Measurements from ENCODE around the gene CASP7.
"Not testable (repeated sequence)": the region's sequence is repeated elsewhere in the genome, so short reads cannot be mapped to it uniquely, and the experiment has no call there.

CASP7 gene

GRCh38 chr10:113679463-113680189, at the start of gene CASP7:
CASP7 (plus strand) TSS chr10:113679912; CDS start chr10:113697494, 17,582 bp downstream.
- peak; percentile 84 for DNase-seq

DNA sequence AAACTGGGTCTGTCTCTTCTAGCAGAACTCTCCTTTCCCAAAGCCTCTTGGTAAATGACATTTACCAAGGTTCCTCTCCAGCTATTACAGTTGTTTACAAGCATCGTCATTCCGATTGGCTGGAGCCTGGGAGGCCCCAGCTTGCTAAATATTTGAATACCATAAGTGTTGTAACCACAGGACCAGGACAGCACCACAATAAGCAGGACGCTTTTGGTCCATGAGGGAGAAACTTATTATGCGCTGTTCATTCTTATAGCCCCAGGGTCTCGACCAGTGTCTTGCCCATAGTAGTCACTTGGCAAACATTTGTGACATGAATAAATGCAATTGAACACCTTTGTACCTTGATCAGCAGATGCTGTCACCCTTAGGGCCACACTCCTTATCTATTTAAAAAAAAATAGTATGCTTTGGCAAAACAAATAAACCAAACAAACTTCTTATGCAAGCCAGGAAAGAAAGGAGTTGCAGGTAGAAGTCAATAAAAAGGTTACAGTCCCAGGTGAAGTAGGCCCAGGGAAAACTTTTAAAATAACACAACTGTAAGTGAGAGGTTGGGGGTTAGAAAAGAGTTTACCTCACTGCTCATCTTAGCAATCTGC, 48.7 kb upstream of the CASP7 start:
- no peak for DNase-seq

DNA sequence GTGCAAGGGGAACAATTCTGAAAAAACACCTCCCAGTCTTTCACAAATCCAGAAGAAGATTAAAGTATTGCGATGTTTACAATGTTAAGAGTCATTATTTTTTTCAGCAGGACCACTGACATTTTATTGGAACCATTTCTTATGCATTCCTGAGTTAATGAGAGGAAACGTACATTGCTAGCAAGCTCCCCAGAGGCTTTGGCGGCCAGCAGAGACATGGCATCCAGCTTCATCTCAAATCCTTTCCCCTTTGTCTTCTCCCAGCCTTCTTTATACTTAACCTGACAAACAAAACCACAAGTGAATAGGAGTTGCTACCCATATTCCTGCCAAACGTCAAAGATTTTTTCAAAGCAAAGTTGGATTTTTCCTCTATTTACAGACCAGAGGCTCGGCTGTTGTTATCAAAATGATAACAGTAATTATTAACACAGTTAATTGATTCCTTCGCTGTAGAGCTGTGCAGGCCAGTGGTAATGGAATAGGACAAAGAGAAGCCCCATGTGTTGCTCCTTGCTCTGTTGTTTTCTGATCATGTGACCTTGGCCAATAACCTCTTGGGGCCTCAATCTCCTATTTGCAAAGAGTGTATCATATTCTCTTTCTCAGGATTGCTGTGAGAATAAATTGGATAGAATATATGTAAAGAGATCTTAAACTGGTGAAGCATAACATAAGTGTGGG, 47.9 kb upstream of the CASP7 start:
- DNase-seq: no peak

- no peak for DNase-seq
Observed at GRCh38 chr10:113639966-113640365, 39.7 kb upstream of the CASP7 start.

GRCh38 chr10:113641702-113642101, 38.0 kb upstream of the CASP7 start:
- DNase-seq: no peak

DNA sequence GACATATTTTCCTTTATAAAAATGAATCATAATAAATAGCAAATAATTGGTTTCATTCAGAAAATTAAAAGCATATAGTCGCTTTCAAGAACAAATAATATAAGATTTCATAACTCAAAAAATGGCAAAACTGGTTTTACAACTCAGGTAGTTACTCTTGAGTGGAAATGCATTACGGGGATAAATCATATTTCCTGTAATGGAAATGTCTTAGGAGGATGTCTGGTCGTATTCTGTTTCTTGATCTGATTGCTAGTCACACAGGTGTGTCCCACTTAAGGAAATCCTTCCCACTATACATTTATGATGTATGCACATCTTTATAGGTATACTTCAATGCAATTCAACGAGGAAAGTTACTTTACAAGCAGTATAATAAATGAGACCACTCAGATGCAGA, 36.5 kb upstream of the CASP7 start:
- DNase-seq: no peak

DNA sequence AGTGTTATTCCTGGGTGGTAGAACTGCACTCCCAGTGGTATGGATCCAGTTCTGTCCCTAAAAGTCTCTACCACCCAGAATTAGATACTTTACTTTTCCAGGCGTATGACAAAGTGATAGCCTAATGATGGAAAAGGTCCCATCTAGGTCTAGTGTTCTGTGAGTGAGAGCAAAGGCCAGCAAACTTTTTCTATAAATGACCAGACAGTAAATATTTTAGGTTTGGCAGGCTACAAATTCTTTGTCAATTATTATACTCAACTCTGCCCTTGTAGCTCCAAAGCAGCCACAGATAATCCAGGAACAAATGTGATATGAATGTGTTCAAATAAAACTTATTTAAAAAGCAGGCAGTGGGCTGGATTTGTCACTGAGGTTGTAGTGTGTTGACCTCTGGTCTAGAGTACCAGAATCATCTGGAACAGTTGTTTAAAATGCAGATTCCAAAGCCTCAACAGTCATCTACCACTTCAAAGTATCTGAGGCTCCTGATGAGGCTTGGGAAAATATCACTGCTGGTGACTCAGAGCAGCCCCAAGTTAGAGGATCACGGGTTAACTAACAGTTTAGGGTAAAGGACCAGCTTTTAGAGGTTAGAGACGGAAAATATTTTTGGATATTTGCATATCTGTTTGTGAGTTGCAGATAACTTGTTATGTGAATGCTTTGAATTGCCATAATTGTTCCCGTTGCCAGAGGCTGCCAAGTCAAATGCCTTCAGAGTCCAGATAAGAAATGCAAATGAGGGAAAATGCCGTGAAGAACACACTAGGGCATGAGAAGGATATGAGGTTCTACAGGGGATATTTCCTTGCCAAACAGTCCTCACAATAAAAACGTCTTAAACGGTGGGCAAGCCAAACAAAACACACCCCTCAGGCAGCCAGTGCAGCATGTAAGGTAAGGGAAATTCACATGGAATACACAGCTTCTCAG, 35.3 kb upstream of the CASP7 start:
- no peak for DNase-seq

DNA sequence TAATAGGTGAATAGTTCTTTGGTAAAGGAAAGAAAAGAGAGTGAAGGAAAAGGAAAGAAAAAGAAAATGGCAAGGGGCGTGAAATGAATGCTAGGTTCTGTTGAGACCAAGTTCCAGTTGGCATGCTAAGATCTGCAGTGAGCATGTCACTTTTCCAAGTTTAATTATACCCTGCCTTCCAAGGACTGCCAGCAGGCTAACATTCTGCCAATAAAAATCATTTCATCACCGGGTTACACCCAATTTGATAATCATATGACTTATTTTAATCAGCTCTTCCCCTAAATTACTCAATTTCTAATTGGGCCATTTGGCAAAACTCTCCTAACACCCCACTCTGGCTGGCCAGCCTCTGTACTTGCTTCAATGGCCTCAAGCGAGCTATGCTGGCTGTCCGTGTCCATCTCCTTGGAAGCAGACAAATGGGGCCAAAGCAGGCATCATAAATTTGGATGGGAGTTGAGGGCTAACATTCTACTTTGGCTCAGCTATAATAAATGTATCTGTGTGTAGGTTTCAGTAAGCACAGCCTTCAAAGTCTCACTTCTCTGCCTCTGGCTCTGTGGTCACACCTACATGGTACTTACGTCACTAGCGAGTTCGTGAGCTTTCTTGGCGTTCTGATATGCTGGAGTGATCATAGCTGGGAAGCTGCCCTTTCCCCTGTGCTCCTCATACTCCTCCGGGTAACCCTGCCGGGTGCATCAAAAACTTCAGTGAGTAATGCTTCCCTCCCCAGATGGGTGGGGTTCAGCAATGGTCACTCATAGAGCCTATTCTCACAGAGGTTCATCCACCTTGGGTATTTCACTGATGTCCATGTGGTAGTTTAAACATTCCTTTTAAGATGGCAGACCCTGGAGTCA, 33.1 kb upstream of the CASP7 start:
- DNase-seq: no peak

DNA sequence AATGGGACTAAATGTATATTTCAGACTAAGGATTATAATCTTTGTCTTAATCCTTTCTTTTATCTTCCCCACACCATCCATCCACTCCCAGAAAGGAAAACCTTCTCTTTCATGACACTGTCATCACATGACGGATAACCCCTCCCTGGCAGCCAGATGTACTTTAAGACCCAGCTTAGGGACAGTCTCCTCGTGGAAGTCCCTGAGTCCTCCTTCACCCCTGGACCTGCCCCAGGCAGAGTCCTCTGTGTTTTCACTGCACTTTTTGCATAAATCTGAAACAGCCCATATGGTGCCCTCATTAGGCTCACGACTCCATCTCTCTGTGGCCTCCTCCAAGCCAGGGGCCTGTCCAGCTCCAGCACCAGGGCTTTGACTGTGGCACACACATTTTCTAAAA, 31.9 kb upstream of the CASP7 start:
- no peak for DNase-seq

DNA sequence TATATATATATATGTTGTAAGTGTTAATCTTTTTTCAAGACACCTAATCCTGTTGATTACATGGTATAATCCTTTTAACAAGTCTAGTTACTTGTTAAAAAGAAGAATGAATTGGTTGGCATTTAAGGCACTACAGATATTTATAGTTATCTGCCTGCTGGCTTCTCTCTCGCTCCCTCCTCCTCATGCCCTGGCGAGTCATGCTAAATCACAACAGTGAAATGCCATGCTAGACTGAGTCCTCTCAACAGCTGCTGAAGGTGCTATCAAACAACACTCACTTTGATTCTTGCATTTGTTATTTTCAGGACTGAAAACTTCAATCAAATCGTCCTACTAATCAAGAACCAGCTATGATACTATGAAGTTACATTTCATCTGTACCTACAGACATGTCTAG, 31.2 kb upstream of the CASP7 start:
- DNase-seq: no peak

GRCh38 chr10:113650172-113650571, 29.5 kb upstream of the CASP7 start:
- no peak for DNase-seq

DNA sequence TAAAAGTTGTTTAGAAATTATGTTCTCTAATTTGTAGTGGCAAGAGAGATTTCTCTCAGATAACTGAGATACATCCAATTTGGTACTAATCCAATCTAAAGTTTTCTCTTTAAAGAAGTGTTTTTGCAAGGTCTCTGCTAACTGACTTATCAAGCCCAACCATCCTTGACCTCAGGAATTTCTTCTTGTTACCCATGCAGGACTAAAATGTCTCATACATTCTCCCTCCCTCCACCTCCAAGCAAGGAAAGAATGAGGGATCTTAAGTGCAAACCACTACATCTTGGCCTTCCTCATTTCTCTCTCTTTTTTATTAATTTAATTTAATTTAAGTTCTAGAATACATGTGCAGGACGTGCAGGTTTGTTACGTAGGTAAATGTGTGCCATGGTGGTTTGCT, 28.7 kb upstream of the CASP7 start:
- DNase-seq: no peak

DNA sequence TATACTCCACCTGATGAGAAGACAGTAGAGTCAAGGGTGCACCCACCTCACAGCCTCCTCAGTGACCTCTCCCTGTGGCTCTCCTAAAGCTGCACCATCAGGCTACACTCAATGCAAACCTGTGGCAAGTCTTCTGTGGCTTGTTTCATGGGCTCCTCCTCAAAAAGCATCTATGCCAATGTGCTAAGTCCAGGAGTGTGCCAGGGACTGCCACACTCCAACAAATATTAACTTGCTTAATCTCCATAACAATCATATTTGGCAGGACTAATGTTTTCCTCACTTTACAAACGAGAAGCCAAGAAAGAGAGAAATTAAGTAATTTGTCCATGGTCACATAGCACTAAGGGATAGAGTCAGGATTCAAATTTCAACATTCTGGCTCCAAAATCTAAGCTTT, 27.8 kb upstream of the CASP7 start:
- DNase-seq: no peak

DNA sequence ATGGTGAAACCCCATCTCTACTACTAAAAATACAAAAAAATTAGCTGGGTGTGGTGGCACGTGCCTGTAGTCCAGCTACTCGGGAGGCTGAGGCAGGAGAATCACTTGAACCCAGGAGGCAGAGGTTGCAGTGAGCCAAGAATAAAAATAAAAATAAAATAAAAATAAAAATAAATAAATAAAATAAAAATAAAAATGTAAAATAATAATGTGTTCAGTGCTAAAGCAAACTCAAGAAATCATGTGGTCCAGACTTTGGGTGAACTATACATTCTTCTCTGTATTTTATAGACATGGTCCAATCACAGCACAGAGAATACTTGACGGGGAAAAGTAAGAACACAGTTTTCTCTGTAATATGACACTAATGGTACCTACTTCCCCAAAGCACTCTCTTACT, 27.3 kb upstream of the CASP7 start:
- DNase-seq: not testable (repeated sequence)

DNA sequence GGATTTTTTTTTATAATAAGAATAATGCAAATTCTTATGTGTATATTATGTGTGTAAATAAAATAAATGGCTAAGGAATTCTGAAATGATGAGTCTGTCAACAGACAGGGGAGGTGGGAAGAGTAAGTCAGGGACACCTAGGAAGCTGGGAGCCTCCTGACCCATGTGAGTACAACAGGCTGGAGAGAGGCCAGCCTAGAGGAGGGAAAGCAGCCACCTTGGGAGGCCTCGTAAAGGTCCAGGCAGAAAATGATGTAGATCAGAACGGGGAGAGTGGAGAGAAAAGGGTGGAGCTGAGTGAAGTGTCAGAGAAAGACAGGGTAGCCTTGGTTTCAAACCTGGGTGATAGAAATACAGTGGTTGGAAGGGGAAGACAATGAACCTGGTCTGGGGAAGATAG, 22.8 kb upstream of the CASP7 start:
- no peak for DNase-seq

DNA sequence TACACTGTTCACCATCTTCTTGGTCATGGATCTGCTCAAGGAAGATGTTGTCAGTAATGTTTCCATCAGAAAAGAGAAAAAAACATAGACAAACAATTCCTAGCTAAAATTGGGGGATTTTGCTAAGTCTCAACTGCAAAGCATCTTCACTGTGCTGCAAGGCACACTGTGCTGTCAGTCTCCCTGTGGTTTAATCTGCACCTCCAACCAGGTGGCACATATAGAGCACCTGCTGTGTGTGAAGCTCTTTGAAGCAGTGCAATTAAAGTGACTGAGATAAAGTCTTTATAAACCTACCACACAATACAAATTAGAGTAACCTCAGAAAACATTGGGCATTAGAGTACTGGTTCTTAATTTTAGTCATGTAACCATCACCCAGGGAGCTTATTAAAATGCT, 22.2 kb upstream of the CASP7 start:
- DNase-seq: no peak

- DNase-seq: no peak
Observed at GRCh38 chr10:113661332-113661731, 18.4 kb upstream of the CASP7 start.

GRCh38 chr10:113663142-113663541, 16.6 kb upstream of the CASP7 start:
- no peak for DNase-seq

DNA sequence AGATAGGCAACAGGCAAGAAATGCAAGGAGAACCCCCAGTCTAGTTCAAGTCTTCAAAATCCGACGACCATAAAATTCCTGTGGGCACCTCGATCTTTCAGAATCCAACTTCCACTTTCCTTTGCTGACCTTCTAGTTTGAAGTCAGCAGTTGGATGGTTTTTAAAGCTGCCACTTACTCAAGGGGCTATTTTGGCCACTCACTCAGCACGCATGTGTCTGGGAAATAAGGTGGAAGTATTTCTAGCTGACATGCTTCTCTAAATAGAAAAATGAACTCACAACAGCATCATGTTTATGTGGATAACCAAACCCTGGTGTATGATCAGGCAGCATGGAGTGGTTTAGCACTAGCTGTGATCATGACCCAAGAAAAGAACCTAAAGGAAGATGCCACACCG, 15.8 kb upstream of the CASP7 start, which contains the start of gene NRAP:
Gene NRAP (minus strand): TSS at position 134 of the 400 bp plus-strand sequence. CDS start 159 bp downstream, outside the sequence.
- DNase-seq: no peak

DNA sequence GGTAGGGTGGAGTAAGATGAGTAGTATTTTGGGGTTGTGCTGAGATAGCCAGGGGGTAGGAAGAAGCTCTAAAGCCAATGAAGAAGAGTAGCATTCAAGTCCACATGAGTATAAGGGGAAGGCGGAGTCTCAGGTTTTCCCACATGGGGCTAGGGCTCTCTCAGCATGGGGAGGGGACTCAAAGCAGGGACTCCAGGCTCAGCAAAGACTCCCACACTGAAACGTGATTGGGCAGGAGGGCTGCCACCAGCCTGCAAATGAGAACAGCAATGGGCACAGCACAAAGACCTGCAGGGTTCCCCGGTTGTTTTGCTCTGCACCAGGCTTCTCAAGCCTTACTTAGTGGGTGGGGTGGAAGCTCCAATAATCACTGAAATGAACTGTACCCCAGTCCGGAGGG, 14.4 kb upstream of the CASP7 start:
- DNase-seq: no peak

GRCh38 chr10:113665806-113666354, 13.8 kb upstream of the CASP7 start:
- no peak for DNase-seq

All from stimulated activated CD8-positive, alpha-beta memory T cell treated with anti-CD3 and anti-CD28 coated beads, Interleukin-4, amount 100 ng/mL, for 48 hours (primary cell).